GM12878 (cell line): ENCODE measurements around the gene DUSP16. TPM values are rescaled to one million over a fixed set of nuclear protein-coding genes. Genes with fewer than 3 reads are reported as not detected.

Source experiments
- ATAC-seq: fragments of 200-7000 bp; cut with Tn5 transposase; 3 replicates; pipeline ENCODE4 v1.9.1; 2020; ENCODE audit warnings: mild to moderate bottlenecking, moderate library complexity
- BruUV-seq: library from RNA; stranded (reverse); fragments of 400-500 nt; replicated peaks from 2 replicates; lab custom pipeline; 2021; lab: Mats Ljungman, UMichigan
- CTCF ChIA-PET: fragments of 300-600 bp; sonication (Branson Sonifier 250); formaldehyde crosslinking; extraction: SDS; loops from one replicate; lab custom pipeline; 2021; ENCODE audit warnings: inconsistent platforms; lab: Yijun Ruan, JAX
- POLR2A ChIA-PET: fragments of 350-600 bp; formaldehyde crosslinking; extraction: SDS; loops from one replicate; lab custom pipeline; 2021; ENCODE audit warnings: inconsistent platforms; lab: Charles Lee
- RAD21 ChIA-PET: fragments of 300-600 bp; sonication (Branson Sonifier 250); formaldehyde crosslinking; loops from one replicate; lab custom pipeline; 2023; ENCODE audit warnings: antibody characterized with exemption; ENCODE audit not compliant: unreplicated experiment; lab: Charles Lee
- SMC1A ChIA-PET: fragments of 300-600 bp; sonication (Branson Sonifier 250); formaldehyde crosslinking; loops from one replicate; lab custom pipeline; 2023; ENCODE audit not compliant: unreplicated experiment, uncharacterized antibody; lab: Charles Lee
- DNase-seq: peaks from one replicate; pipeline ENCODE4 v3.0.0-alpha.2; 2011; ENCODE audit warnings: low read depth, low spot score
- FAIRE-seq: peaks from 3 replicates; lab custom pipeline; 2011; peaks lifted over from hg19 to GRCh38; lab: Jason Lieb, UNC
- H2AFZ ChIP-seq: 2 replicates; pipeline ENCODE4 v1.6.0; 2011; ENCODE audit warnings: low read depth, low read length, control low read depth; ENCODE audit not compliant: control insufficient read depth
- H3K27ac ChIP-seq: 2 replicates; pipeline ENCODE4 v1.5.1; 2011; ENCODE audit warnings: control low read depth; ENCODE audit not compliant: control insufficient read depth, insufficient read depth
- H3K27me3 ChIP-seq, 2 experiments: replicated peaks in 1 of 2; 2 replicates each; pipeline versions ENCODE4 v1.6.0 to v1.6.1; 2011; ENCODE audit warnings: low read length in 1 of 2; ENCODE audit not compliant: control insufficient read depth in 2 of 2, insufficient read depth in 2 of 2
- H3K36me3 ChIP-seq, 2 experiments: 2 replicates each; pipeline ENCODE4 v1.5.1; 2011; ENCODE audit warnings: low read length in 1 of 2; ENCODE audit not compliant: control insufficient read depth in 2 of 2, insufficient read depth in 2 of 2
- H3K4me1 ChIP-seq: 2 replicates; pipeline ENCODE4 v1.6.1; 2011; ENCODE audit warnings: mild to moderate bottlenecking, low read length, moderate library complexity, mixed read lengths; ENCODE audit not compliant: control insufficient read depth, insufficient read depth
- H3K4me2 ChIP-seq: 2 replicates; pipeline ENCODE4 v1.6.0; 2011; ENCODE audit warnings: control low read depth; ENCODE audit not compliant: control insufficient read depth, insufficient read depth
- H3K4me3 ChIP-seq: fragments of 200-600 bp; sonication (generic); 2 replicates; pipeline ENCODE4 v1.5.1; 2016
- H3K79me2 ChIP-seq: 2 replicates; pipeline ENCODE4 v1.6.0; 2011; ENCODE audit warnings: low read length; ENCODE audit not compliant: control insufficient read depth, insufficient read depth
- H3K9ac ChIP-seq: 2 replicates; pipeline ENCODE4 v1.8.0; 2011; ENCODE audit warnings: low read length, control low read depth, mixed read lengths; ENCODE audit not compliant: control insufficient read depth, insufficient read depth
- H3K9me3 ChIP-seq: replicated peaks from 3 replicates; pipeline ENCODE4 v1.5.1; 2011; ENCODE audit warnings: mild to moderate bottlenecking, low read length; ENCODE audit not compliant: control insufficient read depth, insufficient read depth
- H4K20me1 ChIP-seq: 2 replicates; pipeline ENCODE4 v1.6.0; 2011; ENCODE audit not compliant: control insufficient read depth, insufficient read depth
- FOXM1 ChIP-seq: IDR thresholded peaks from 2 replicates; pipeline ENCODE4 v1.6.1; 2012; ENCODE audit warnings: low read depth, mild to moderate bottlenecking, inconsistent platforms, low read length, moderate library complexity
- POU2F2 ChIP-seq: IDR thresholded peaks from 3 replicates; pipeline ENCODE4 v1.6.1; 2011; ENCODE audit warnings: low read depth, mild to moderate bottlenecking, low read length, borderline replicate concordance
- RUNX3 ChIP-seq: IDR thresholded peaks from 2 replicates; pipeline ENCODE4 v1.6.1; 2012; ENCODE audit warnings: low read length, inconsistent platforms
- WGBS: methylation state at CpG from one replicate; pipeline ENCODE4 v1.1.6; 2016; ENCODE audit warnings: low lambda C conversion rate; ENCODE audit not compliant: insufficient replicate concordance, insufficient coverage; ENCODE audit errors: missing lambda C conversion rate; 5-methylcytosine and 5-hydroxymethylcytosine counted together
- in situ Hi-C: fragments of 300-500 bp; cut with MboI; formaldehyde crosslinking; loops from 9 replicates; pipeline ENCODE4 v1.14.3; 2018; ENCODE audit warnings: mixed read lengths
- intact Hi-C: fragments of 100-400 bp; cut with micrococcal nuclease; formaldehyde crosslinking; loops from one replicate; pipeline ENCODE4 v1.14.2; 2022; ENCODE audit not compliant: unreplicated experiment
- polyA plus RNA-seq, 11 experiments: library from polyadenylated mRNA; depleted of rRNA in 4 of 11; unstranded in 6 of 11; stranded (reverse) in 5 of 11; fragments of >200 nt; fragmentation: Nextera tagmentation in 4 of 11; fragmentation: Illumina TruSeq in 1 of 11; extraction: Ambion mirVana in 4 of 11; extraction: Trizol in 1 of 11; gene quantifications; 1 replicate in 1 of 11; 2 replicates in 10 of 11; pipeline versions ENCODE4 v1.2.1 to v1.2.3, GENCODE V29; 2011 to 2016; ENCODE audit warnings: inconsistent platforms in 2 of 11, missing spikeins in 2 of 11, low read depth in 1 of 11
- total RNA-seq, 4 experiments: library from RNA; depleted of rRNA in 3 of 4; stranded (reverse); fragments of >200 nt in 3 of 4; fragmentation: Illumina TruSeq in 1 of 4; extraction: Trizol in 1 of 4; gene quantifications; 2 replicates each; pipeline versions ENCODE4 v1.2.1 to v1.2.3, GENCODE V29; 2013 to 2021

Gene DUSP16
- total and polyA plus RNA-seq, 10 of the 15 experiments (the other 5 are each of a cell fraction or from before 2014, with no cell fraction given): 3.9 to 75.3 (median 26.8) TPM

- H3K4me2 ChIP-seq: no peak overlapping the region
- peaks cover 6% of the 10 kb centered on the region for H3K4me1 ChIP-seq
- H3K9me3 ChIP-seq: no peaks in the 10 kb centered on the region; the same call in 2 of the 3 replicates
- H2AFZ ChIP-seq: no peak overlapping the region
- BruUV-seq: TSS peak; percentile 12
- H4K20me1 ChIP-seq: no peaks in the 10 kb centered on the region
- 68% methylated on average over 2 of the region's 2 CpGs for WGBS
- in situ Hi-C loops: no loop called here
- DNase-seq (no peak), FAIRE-seq (peak; percentile 31), ATAC-seq (peak; percentile 33; the same call in 2 of the 3 replicates)
- SMC1A ChIA-PET: interaction anchor here (1.5 to 1.9 kb wide), 2 partner anchors 10 to 153 kb away, joined by 3 to 5 read pairs; no protein-coding TSS in a partner anchor
- H3K4me3 ChIP-seq: no peak overlapping the region
- intact Hi-C loops: no loop called here
- H3K79me2 ChIP-seq: peaks cover 5% of the 10 kb centered on the region
- CTCF ChIA-PET: no interaction called here
- H3K27me3 ChIP-seq: no peaks in the 10 kb centered on the region
- TF ChIP-seq POU2F2: peak; percentile 57; the same call in 1 of the 3 replicates
- peak; percentile 38 for TF ChIP-seq RUNX3
- no peak for TF ChIP-seq FOXM1
- POLR2A ChIA-PET: interaction anchor here (0.6 to 1.1 kb wide), 2 partner anchors 8 to 15 kb away, joined by 3 read pairs; no protein-coding TSS in a partner anchor
- H3K27ac ChIP-seq: no peak overlapping the region
- H3K36me3 ChIP-seq: no peaks in the 10 kb centered on the region
- no peak overlapping the region for H3K9ac ChIP-seq
- RAD21 ChIA-PET: interaction anchor here (1.2 to 1.4 kb wide), 2 partner anchors 9 to 10 kb away, joined by 3 read pairs; no protein-coding TSS in a partner anchor
Observed at GRCh38 chr12:12529783-12530421, 32.8 kb downstream of the DUSP16 start.
